NCI-H510A treated with DMSO at 0.1 percent for 48 hours (cell line): ENCODE measurements around the gene WDR45B.

Source experiments
- DNase-seq: peaks from one replicate; lab custom pipeline; 2025; lab: John Stamatoyannopoulos, UW

The WDR45B gene

DNA sequence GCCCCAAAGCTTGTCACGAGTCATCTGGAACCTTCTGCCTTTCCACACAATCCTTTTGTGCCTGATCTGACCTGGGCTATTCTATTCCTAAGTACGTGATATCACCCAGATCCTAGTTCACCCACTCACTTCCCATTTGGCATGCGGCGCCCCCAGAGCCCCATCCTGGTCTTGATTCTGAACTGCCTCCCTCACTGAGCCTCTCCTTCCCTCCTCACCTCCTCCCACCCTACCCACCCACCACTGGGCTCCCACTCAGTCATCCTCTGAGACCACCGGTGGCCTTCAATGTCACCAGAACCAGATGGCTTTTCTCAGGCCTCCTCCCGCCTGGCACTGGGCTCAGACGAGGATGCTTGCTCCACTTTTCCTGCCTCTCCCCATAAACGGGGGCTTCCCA, 18.5 kb downstream of the WDR45B start:
- DNase-seq = no peak

DNA sequence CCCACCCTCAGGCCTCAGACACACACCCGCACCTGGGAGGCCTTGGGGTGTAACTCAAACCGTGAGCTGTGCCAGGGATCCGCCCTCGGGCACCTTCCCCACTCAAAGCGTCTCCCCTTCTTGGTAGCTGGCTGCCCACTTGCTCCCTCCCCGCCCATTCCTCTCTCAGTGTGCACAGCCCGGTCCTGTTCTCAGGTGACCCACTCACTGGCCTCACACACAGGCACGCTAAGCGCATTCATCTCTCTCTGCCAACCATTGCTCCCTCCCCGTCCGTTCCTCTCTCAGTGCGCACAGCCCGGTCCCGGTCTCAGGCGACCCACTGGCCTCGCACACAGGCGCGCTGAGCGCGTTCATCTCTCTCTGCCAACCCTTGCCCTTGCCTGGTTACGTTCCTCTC, 20.8 kb downstream of the WDR45B start:
- no peak for DNase-seq

DNA sequence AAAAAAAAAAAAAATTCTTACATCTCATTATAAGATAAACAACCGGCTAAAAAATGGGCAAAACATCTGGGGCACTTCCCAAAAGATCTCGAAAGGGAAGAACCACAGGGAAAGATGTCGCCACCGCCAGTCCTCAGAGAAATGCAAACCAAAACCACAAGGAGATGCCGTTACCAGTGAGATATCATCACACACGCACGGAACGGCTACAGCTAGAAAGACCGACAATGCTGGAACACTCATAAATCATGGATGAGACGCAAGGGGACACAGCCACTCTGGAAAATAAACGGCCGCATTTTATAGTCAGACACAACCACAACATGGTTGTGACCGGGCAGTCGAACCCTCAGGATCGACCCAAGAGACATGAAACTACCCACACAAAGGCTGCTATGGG, 24.5 kb downstream of the WDR45B start:
- DNase-seq = no peak

DNA sequence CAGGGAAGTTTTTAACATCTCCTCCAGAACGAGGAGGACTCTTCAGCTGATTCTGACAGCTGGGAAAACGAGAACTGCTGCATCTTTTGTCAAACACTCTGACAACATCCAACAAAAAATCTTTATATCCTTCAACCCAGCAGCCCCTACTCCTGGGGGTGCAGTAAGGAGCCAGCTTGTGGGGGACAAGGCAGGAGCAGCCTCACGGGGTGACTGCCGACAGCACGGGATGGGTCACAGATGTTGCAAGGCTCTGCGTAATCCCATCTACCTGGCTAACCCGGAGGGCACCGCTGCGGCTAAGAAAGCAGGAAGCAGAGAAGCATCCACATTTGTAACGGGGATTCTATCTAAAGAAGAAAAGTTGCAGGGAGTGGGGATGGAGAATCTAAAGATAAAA, 28.6 kb downstream of the WDR45B start:
- DNase-seq = no peak

DNA sequence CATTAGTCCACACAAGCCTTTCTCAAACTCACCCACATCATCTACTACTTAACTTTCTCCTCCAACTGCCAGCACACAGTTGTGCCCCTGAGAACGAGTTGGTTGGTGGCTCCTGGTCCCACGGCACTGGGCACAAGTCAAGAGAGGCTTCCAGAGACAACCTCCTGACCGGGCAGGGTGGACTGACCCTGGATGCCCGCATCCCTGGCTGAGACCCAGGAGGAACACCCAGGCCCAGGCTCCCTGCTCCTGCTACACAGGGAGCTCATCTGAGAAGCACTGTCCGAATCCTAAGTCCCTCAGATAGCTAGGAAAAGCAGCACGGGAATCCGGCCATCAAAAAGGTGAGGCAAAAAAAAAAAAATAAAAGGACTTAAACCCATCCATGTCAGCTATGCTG, 29.0 kb downstream of the WDR45B start:
- no peak for DNase-seq

DNA sequence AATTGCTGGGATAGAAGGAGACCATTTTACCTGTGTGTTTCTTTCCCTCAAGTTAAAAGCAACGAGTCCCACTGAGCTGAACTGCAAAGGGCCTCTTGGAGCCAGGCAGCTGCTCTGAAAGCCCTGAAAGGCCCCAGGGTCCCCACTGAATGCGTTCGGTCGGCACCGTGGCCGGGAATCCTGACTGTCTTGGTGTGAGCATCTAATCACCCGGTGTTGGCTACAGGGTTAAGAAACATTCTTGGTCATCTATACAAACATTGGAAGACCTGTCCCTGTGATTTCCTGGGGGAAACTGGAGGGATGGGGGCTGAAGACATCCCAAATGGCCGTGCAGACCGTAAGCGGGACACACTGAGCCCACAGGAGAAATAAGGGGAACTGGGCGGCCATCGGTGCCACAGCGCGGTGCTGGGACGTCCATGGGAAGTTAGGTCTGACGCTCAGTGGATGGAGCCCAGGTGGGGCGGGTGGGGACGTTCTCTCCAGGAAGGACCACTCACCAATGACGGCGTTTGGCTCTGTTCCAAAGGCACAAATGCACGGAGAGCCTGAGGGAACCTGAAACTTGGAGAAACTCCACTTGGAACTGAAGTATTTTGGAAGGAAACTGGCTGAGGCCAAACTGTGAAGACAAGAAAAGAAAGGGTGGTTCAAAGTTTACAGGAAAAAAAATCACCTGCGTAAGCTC, 32.1 kb downstream of the WDR45B start:
- no peak for DNase-seq

DNA sequence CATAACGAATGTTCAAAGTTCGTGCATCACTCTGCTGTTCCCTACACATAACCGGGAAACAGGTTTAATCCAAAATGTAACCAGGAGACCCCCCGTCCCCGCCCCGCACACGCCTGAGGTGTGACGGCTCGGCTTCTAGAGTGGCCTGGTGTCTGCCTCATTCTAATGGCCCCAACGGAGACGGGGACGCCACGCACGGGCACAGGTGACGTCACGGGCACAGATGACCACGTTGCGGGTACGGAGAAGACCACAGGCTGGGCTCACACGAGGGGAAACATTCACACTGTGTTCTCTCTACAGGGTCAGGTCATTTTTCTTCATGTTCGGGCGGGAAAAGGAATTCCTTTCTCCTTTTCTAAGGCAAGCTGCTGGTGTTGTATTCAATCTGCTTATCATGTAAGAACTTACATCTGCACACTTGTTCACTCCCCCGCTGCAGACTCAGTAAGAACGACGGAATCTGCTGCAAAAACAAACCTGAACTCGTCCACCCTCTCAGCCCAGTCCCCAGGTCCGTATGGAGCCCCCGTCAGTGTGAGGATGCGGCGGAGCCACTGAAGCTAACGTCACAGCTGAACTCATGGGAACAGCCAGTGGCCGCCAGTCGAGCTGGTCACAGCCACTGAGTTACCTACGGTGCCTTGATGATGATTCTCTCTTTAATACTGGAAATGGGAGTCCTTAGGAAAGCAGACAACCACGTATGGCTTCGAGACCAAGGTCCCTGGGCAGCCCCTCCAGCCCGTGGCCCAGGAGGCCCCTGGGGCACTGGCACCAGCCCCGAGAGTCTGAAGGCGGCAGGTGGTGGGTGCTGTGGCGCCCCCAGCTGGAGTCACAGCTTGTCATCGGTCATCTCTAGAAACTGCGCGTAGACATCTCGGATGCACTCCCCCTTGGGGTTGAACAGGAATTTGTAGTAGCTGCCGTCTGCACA, 32.9 kb downstream of the WDR45B start:
- no peak for DNase-seq

DNA sequence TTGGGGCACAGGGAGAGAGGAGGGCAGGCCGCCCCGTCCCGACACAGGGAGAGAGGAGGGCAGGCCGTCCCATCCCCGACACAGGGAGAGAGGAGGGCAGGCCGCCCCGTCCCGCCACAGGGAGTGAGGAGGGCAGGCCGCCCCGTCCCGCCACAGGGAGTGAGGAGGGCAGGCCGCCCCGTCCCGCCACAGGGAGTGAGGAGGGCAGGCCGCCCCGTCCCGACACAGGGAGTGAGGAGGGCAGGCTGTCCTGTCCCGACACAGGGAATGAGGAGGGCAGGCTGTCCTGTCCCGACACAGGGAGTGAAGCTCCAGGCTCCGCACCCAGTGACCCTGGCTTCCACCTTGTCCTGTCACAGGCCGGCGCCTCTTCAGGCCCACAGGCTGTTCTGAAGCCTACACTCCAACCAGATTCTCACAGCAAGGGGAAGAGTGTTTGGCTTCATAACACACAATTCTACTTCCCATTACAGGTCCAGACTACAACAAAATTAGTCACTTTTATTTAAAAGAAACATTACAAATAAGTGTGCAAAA, 34.1 kb downstream of the WDR45B start:
- DNase-seq = no peak

DNA sequence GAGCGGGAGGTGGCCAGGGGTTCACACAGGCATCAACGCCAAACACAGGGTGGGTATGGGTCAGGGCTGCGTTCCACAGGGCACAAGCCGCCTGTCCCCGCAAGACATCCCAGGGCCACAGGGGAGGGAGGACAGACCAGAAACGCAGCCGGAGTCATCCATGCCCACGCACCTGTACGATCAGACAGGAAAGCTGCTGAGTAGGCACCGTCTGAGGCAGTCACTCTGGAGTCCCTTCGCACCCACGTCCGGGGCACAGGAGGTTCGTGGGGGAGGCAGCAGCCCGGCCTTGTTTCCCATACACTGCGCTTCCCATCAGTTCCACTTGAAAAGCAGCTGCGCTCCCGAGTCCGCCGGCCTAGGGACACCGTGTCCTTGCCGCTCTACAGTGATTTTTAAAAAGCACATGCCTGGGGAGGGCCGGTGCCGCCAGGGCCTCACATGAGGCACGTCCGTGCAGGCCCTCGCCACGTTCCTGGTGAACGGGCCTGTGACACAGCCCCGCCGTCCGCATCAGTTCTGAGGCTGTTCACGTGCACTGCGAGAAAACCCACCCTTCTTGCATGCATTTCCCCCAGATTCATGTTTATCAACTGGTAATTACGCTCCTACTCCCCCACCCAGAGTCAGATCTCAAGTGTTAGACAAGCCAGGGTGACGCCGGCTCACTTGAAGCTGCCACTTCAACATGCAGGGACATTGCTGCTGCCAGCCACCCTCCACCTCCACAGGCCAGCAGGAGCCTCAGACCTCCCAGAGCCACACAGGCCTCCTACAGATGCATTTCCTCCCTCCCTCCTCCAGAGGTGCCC, 34.8 kb downstream of the WDR45B start:
- DNase-seq = peak; percentile 85

DNA sequence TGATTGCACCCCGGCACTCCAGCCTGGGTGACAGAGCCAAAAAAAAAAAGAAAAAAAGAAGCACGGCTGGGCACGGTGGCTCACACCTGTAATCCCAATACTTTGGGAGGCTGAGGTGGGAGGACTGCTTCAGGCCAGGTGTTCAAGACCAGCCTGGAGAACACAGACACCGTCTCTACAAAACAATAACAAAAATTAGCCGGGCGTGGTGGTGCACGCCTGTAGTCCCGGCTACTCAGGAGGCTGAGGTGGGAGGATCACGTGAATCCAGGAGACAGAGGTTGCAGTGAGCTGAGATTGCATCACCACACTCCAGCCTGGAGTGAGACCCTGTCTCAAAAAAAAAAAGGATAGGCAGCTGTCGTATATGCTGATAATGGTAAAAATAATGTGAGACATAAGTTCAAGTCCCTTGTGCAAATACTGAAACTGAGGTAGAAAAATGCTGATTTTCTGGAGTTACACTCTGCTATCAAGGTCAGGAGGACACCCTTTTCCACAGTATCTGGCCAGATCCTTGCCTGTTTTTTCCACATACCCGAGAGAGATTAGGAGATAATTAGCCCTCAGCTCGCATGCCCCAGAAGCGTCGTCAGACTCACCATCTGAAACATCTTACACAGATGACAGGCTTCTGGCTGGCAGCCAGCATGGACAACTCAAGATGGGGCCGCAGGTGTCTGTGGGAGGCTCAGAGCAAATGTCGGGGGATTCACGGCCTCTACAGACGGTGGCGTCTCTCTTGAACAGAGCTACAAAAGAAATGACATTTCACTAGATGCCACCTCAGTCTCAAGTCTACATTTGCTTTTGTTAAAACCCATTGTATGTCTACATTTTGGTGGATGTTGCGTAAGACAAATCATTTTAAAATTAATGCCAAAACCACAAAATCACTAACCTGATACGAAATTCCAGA, 36.8 kb downstream of the WDR45B start:
- peak; percentile 75 for DNase-seq

DNA sequence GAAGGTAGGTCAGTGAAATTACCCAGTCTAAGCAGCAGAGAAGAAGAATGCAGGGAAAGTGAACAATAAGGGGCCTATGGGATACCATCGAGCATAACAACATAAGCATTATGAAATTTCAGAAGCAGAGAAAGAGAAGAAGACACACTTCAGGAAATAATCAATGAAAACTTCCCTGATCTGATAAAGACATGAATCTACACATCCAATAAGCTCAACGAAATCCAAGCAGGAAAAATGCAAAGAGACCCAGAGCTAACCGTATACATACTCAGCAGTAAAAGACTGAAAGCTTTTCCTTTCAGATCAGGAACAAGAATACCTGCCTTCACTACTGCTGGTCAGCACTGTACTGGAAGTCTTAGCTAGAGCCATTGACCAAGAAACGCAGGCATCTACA, 38.6 kb downstream of the WDR45B start:
- no peak for DNase-seq

DNA sequence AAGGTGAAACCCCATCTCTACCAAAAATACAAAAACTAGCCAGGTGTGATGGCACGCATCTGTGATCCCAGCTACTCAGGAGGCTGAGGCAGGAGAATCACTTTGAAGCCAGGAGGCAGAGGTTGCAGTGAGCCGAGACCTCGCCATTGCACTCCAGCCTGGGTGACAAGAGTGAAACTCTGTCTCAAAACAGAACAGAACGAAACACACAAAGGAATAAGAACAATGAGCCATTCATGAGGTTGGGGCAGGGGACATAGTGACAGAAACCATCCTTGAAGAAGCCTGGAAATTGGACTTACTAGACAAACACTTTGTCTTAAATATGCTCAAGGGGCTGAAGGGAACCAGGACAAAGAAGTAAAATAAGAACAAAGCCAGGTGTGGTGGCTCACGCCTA, 39.4 kb downstream of the WDR45B start:
- DNase-seq = no peak

DNA sequence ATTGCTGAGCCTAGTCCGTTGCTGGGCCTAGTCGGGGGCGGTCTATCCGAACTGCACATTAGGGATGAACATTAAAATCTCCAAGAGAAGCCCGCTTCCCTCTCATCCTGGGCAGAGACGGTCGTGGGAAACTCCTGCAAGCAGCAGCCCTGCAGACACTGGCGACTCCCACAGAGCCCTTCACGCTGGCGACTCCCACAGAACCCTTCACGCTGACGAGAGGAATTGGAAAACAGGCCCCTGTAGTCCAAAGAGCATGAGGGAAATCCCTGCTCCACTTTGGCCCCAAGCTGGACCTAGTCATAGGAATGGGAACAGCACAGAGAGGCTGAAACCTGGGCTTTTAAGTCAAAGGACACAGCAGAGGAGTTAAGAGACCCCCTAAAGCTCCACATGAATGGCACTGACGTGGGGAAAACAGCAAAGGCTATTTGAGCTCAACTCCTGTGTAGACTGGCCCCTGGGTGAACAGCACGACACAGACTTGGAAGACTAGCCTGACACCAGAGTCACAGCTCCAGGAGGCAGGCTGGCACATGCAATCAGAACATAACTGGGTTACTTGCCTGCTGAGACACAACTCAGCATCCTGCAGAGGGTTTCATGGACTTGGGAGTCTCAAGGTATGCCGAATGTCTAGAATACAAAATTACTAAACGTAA, 42.2 kb downstream of the WDR45B start:
- DNase-seq = no peak

DNA sequence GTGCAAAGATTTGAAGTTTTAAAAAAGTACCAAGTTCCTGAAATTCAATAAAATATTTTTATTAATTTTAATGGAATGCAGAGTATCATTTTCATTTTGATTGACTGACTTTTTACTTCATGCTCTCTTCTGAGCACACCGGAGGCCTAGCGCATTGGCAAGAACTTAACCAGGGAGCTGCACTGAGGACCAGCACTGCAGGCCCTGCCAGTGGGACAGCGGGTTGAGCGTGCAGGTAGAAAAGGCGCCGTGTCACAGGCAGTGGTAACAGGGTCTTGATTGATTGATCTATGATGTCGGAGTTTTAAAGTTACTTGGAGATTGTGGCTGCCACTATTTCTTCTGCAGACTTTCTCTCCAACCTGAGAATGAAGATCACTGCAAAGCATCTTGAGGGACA, 43.7 kb downstream of the WDR45B start:
- no peak for DNase-seq

DNA sequence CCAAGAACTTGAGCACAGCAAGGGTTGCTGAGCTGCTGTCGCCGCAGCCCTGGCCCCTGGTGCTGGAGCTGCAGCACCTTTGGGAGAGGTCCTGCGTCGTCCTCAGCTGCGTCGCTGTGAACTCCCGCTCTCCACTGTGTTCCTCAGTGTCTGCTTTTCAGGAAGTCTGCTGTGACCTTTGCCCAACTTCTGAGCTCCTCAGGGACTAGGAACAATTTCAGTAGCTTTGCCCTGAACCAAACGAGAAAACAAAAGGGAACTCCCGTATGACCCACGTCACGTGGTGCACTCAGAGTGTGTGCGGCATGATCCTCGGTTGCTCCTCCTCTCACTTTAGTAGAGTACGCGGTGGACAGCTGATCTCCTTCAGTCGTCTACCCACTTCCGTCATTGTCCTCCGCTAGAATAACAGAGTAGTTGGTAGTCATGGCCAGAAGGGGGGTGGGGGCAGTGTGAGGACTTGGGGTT, 44.2 kb downstream of the WDR45B start:
- peak; percentile 81 for DNase-seq

DNA sequence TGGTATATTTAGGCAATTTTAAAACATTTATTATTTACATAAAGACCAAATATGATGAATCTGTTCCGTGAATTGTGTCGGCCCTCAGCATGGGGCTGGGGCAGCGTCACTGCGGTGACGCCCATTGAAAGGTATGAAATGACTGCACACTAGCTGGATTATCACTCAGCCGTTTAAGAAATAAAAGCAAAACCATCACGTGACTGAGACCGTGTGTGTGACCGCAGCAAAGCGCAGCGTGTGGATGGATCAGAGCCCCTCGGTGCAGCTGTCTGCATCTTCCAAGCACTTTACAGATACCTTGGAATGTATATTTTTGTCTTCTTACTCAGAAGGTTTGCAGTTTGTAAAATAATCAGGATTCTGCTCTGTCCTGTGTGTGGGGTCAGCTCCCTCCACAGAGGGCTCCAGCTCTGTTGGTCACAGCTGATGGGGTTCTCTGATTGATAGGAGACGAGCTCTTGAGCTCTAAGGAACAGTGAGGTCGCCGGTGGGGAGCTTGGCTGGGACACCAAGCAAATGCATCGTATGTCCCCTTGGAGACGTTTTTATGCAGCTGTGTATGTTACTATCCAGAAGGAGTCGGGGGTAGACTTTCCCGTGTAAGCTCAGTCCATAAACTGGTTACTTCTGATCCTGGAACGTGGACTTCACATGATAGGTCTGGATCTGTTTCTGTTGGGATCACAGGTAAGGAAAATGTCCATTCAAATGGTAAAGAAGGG, 45.1 kb downstream of the WDR45B start:
- DNase-seq = no peak

DNA sequence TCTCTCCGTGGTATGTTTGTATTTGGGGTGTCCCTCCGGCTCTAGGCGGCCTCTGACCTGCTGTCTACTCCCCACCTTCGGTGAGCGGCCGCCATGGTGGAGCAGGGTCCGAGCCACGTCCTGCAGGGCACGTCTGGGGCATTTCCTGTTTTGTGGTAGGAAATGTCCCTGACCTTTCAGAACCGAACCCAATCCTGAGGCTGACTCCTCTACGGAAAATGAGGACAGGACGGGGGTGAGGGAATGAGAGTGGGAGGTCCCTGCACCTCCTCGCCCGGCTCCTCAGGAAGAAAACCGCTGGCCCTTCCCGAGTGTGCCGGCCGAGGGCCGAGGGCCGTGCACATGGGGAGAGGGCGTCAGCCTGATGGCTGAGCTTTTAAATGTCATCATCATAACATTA, 45.8 kb downstream of the WDR45B start:
- no peak for DNase-seq

DNA sequence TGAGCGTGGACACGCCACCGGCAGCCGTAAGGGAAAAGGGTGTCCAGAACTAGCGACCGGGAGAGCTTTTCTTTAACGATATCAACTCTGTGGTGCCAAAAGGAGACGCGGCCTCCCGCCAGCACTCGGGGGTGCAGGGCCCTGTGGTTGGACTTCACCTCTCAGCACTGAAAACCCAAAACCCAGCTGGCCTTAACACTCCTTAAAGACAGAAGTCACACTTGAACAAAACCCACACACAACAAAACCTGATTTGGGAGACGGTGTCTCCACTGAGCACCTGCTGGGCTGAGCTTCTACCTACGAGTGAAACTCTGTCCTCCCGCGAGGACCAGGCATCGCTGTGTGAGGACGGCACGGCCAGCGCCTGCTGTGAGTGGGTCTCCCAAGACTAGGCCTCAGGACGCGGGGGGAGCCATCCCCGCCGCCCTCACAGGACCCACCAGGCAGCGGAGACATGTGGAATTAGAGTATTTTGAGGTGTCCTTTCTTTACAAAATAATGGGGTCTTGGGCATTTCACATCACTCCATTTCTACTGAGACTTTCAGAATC, 46.7 kb downstream of the WDR45B start:
- DNase-seq = no peak

DNA sequence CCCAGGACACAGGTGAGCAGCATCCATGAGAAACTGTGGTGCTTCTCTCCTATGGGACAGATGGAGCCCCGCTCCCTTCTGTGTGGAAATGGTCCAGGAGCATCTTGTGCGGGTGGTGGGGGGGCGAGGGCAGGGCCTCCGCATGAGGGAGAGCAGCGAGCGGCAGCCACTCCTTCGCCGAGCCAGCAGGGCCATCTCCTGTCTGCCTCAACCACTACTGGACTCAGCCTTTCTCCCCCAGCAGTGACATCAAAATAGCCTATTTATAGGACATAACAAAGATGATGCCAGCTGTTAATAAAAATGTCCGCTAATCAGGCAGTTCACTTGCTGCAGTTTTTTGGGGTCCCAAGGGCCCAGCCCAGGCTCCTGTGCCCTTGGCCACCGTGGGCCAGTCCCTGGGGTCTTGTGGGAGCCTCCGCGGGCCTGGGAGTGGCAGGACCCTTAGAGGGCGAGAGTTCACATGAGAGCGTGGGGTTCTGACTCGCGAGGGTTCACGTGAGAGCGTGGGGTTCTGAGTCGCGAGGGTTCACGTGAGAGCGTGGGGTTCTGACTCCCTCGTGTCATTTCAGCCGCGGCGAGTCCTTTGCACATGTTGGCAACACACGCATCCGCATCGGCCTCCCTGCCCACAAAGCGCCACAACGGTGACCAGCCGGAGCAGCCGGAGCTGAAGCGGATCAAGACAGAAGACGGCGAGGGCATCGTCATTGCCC, 47.4 kb downstream of the WDR45B start:
- DNase-seq = no peak
